PFSK-1 (cell line): ENCODE data around the gene IFT88.

Experiments
- FOXP2 ChIP-seq: optimal IDR thresholded peaks from 2 replicates; pipeline ENCODE3; 2011; ENCODE audit warnings: borderline replicate concordance, control low read depth, inconsistent platforms; ENCODE audit not compliant: insufficient read depth; ENCODE audit errors: extremely low read length, extremely low read depth
- POLR2AphosphoS5 ChIP-seq: IDR thresholded peaks from 2 replicates; pipeline ENCODE4 v1.6.1; 2012; ENCODE audit warnings: low read depth, mild to moderate bottlenecking, control low read depth, low read length, moderate library complexity
- SIN3A ChIP-seq: IDR thresholded peaks from 2 replicates; pipeline ENCODE4 v1.6.1; 2012; ENCODE audit warnings: mild to moderate bottlenecking, low read length, moderate library complexity, borderline replicate concordance; ENCODE audit not compliant: insufficient read depth
- TAF1 ChIP-seq: IDR thresholded peaks from 2 replicates; pipeline ENCODE4 v1.6.1; 2012; ENCODE audit warnings: low read length, control low read depth, borderline replicate concordance; ENCODE audit not compliant: insufficient read depth
- TF ChIP-seq, protein P1 (sequence below), 2 experiments: IDR thresholded peaks; 2 replicates each; pipeline versions ENCODE4 v1.6.1 to v1.8.0; 2011 to 2012; ENCODE audit warnings: low read depth in 2 of 2, low read length in 2 of 2, control low read depth in 1 of 2, inconsistent platforms in 1 of 2, mild to moderate bottlenecking in 1 of 2, moderate library complexity in 1 of 2; ENCODE audit not compliant: insufficient read depth in 1 of 2

Gene IFT88

GRCh38 chr13:20525144-20525600 lies 41.8 kb upstream of the IFT88 start:
- TF ChIP-seq TAF1 (no peak), POLR2AphosphoS5 (no peak), FOXP2 (no peak), SIN3A (no peak)
- TF ChIP-seq, protein P1, sequence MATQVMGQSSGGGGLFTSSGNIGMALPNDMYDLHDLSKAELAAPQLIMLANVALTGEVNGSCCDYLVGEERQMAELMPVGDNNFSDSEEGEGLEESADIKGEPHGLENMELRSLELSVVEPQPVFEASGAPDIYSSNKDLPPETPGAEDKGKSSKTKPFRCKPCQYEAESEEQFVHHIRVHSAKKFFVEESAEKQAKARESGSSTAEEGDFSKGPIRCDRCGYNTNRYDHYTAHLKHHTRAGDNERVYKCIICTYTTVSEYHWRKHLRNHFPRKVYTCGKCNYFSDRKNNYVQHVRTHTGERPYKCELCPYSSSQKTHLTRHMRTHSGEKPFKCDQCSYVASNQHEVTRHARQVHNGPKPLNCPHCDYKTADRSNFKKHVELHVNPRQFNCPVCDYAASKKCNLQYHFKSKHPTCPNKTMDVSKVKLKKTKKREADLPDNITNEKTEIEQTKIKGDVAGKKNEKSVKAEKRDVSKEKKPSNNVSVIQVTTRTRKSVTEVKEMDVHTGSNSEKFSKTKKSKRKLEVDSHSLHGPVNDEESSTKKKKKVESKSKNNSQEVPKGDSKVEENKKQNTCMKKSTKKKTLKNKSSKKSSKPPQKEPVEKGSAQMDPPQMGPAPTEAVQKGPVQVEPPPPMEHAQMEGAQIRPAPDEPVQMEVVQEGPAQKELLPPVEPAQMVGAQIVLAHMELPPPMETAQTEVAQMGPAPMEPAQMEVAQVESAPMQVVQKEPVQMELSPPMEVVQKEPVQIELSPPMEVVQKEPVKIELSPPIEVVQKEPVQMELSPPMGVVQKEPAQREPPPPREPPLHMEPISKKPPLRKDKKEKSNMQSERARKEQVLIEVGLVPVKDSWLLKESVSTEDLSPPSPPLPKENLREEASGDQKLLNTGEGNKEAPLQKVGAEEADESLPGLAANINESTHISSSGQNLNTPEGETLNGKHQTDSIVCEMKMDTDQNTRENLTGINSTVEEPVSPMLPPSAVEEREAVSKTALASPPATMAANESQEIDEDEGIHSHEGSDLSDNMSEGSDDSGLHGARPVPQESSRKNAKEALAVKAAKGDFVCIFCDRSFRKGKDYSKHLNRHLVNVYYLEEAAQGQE (IDR thresholded peaks at IDR 0.05; ENCODE audit: insufficient read depth in 1 of 2, low read depth in 2 of 2, low read length in 2 of 2), result no peak

DNA sequence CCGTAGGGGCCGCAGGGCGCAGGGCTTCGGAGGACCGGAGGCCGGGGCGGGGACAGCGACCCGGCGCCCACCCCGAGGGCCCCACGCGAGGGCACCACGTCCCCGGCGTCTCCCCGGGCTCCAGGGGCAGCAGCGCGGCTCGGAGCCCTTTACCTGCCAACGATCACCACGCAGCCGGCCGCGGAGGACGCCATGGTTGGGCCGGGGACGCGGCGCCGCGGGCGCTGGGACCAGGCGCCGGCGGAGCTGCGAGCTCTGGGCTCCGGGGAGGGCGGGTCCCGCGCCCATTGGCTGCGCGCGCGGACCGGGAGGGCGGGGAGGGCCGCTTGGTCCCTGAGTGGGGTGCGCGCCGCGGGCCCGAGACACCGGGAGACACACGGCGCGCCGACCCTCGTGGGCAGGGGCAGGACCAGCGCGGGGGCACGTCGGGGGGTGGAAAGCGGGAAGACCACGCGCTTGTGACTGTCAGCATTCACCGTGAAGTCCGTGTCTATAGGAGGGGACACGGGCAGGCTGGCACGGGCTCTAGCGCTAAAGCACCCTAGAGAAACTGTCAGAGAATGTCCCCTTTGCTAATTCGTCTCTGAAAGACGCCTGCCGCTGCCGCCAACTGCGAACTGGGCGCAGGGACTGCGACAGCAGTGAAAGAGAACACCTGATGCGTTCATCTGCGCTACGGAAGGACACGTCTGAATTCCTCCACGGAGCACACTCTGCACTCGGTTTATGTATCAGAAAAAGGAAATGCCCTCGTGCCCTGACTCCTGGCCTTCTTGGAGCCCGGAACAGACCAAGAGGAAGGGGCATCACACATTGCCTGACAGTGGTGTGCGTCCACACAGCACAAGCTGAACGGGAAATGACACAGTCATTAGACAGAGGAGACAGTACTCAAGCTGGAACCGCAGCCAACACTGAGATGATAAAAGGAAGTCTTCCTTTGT lies 41.1 kb upstream of the IFT88 start, which contains the start of gene CRYL1:
CRYL1 (minus strand) TSS at position 257 of the 944 bp plus-strand sequence; CDS start at position 194, 63 bp downstream.
- TF ChIP-seq, protein P1 (IDR thresholded peaks at IDR 0.05; ENCODE audit: insufficient read depth in 1 of 2, low read depth in 2 of 2, low read length in 2 of 2), result no peak
- TF ChIP-seq SIN3A (no peak), POLR2AphosphoS5 (no peak), TAF1 (no peak), FOXP2 (no peak)

GRCh38 chr13:20526664-20527063 lies 40.3 kb upstream of the IFT88 start:
- TF ChIP-seq FOXP2 (no peak), SIN3A (no peak), POLR2AphosphoS5 (no peak), TAF1 (no peak)

DNA sequence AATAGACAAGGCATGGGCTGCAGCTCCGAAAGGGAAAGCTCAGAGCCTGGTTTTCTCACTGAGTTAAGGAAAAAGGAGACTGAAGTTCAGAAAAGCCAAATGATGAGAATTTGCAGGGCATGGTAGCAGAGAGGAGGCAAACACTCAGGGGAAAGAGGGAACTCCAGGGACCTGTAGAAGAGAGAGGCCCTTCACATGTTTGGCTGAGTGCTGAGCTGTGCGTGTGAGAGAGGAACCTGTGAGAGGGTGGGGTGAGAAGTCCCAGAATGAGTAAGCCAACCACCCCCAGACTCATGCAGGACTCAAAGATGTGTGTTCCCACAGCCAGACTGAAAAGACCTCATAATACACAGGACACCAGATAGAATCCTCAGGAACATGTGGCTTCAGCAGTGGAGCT lies 38.5 kb upstream of the IFT88 start:
- TF ChIP-seq SIN3A, result no peak
- TF ChIP-seq TAF1, result no peak
- TF ChIP-seq FOXP2, result no peak
- no peak for TF ChIP-seq POLR2AphosphoS5
- TF ChIP-seq, protein P1 (IDR thresholded peaks at IDR 0.05; ENCODE audit: insufficient read depth in 1 of 2, low read depth in 2 of 2, low read length in 2 of 2), result no peak

DNA sequence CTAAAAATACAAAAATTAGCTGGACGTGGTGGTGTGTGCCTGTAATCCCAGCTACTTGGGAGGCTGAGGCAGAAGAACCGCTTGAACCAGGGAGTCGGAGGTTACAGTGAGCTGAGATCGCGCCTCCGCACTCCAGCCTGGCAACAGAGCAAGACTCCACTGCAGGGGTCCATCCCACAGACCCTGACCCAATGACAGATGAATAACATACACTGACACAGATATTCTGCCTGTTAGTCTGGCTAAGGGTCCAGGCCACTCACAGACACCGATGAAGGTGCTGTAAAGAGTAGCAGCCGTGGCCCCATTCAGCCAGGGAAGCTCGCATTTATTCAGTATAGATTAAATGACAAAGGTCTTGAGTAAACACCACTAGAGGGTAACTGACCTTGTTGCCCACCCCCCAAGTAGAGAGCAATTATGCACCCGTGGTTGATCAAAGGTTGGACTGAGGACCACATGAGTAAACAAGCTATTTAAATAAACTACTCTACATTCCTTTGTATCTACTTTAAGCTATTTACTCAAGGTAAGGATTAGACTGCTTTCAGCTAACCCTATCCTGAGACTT lies 32.8 kb upstream of the IFT88 start:
- no peak for TF ChIP-seq POLR2AphosphoS5
- TF ChIP-seq, protein P1 (IDR thresholded peaks at IDR 0.05; ENCODE audit: insufficient read depth in 1 of 2, low read depth in 2 of 2, low read length in 2 of 2), result no peak
- TF ChIP-seq SIN3A, result no peak
- TF ChIP-seq TAF1, result no peak
- no peak for TF ChIP-seq FOXP2
